ENCODE data around the gene KRTAP23-1. TPM values are rescaled to one million over a fixed set of nuclear protein-coding genes. Genes with fewer than 3 reads are reported as not detected.

The KRTAP23-1 gene
- total RNA-seq, 2 donors from 2014 or later, result not detected

DNA sequence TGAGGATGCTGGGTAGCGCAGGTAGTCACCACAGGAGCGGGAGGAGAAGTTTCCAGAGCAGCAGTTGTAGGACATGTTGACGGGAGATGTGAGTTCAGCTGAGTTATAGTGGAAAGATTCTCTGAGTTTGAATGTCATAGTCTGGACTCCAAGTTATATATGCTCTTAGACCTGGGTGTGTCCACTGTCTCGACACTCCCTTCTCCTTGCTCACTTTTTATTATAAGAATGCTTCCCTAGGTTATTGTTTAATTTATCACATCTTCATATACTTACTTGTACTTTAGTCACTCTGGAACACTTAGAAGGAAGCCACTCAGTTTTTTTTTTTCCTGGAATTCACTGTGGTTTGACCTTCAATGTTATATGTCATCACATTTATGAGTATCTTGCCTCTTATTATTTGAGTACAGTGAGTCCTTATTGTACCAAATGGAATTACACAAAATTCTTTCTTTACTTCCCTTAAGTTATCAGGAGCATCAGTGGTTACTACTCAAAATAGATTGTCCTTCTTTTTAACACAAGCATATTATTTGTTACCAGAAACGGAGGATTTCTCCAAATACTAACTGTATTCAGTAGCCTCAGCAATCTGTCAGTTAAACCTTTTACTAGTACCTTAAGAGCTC is 23.8 kb upstream of the KRTAP23-1 start, which contains the start of gene KRTAP13-2:
TSS of gene KRTAP13-2 (minus strand) at position 133 of the 632 bp plus-strand sequence. CDS start at position 75, 58 bp downstream.
- H3K4me1 ChIP-seq, result no peaks in the 10 kb centered on the region
- ATAC-seq (no peak), DNase-seq (no peak)
- TF ChIP-seq, protein P1, sequence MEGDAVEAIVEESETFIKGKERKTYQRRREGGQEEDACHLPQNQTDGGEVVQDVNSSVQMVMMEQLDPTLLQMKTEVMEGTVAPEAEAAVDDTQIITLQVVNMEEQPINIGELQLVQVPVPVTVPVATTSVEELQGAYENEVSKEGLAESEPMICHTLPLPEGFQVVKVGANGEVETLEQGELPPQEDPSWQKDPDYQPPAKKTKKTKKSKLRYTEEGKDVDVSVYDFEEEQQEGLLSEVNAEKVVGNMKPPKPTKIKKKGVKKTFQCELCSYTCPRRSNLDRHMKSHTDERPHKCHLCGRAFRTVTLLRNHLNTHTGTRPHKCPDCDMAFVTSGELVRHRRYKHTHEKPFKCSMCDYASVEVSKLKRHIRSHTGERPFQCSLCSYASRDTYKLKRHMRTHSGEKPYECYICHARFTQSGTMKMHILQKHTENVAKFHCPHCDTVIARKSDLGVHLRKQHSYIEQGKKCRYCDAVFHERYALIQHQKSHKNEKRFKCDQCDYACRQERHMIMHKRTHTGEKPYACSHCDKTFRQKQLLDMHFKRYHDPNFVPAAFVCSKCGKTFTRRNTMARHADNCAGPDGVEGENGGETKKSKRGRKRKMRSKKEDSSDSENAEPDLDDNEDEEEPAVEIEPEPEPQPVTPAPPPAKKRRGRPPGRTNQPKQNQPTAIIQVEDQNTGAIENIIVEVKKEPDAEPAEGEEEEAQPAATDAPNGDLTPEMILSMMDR (IDR thresholded peaks at IDR 0.05), result no peak
- H3K36me3 ChIP-seq (replicated peaks in 1 of 2; ENCODE audit: insufficient read depth in 1 of 2, low read depth in 2 of 2), result no peaks in the 10 kb centered on the region
- intact Hi-C loops (cut with DNase I), result no loop called here
- H3K9me3 ChIP-seq, result no peaks in the 10 kb centered on the region
- no peak within 1 kb of the TSS for H3K27ac ChIP-seq
- 71 to 82% methylated on average over 5 of the region's 5 CpGs for WGBS, 2 donors
- no peak within 1 kb of the TSS for H3K4me3 ChIP-seq
- H3K27me3 ChIP-seq, result no peaks in the 10 kb centered on the region

DNA sequence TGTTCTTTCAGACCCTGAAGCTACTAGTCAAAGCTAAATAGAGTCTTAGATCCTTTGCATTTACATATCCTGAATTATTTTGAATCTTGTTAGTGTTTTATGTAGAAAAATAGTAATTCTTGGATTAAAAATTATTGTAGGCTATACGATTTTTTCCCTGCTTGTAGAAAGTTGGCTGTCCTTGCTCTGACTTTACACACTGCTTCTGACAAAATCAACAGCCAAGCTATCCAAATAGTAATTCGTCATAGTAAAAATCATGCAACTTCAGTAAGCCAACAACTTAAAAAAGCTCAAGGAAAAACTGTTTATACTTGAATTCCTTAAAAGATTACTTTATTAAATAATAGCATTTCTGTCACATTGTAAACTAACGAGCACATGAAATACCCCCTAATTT is 7.5 kb upstream of the KRTAP23-1 start:
- intact Hi-C loops (cut with DNase I), result no loop called here
- H3K36me3 ChIP-seq (replicated peaks in 1 of 2; ENCODE audit: insufficient read depth in 1 of 2, low read depth in 2 of 2), result no peaks in the 10 kb centered on the region
- ATAC-seq (no peak), DNase-seq (no peak)
- TF ChIP-seq, protein P1 (IDR thresholded peaks at IDR 0.05), result no peak
- TF ChIP-seq POLR2A (IDR thresholded peaks at IDR 0.05), result no peak
- no peak overlapping the region for H3K27ac ChIP-seq
- WGBS, 2 donors, result 30 to 40% methylated on average over 3 of the region's 3 CpGs
- no peak overlapping the region for H3K4me3 ChIP-seq
- H3K27me3 ChIP-seq, result no peaks in the 10 kb centered on the region
- H3K9me3 ChIP-seq, result no peaks in the 10 kb centered on the region
- no peaks in the 10 kb centered on the region for H3K4me1 ChIP-seq

DNA sequence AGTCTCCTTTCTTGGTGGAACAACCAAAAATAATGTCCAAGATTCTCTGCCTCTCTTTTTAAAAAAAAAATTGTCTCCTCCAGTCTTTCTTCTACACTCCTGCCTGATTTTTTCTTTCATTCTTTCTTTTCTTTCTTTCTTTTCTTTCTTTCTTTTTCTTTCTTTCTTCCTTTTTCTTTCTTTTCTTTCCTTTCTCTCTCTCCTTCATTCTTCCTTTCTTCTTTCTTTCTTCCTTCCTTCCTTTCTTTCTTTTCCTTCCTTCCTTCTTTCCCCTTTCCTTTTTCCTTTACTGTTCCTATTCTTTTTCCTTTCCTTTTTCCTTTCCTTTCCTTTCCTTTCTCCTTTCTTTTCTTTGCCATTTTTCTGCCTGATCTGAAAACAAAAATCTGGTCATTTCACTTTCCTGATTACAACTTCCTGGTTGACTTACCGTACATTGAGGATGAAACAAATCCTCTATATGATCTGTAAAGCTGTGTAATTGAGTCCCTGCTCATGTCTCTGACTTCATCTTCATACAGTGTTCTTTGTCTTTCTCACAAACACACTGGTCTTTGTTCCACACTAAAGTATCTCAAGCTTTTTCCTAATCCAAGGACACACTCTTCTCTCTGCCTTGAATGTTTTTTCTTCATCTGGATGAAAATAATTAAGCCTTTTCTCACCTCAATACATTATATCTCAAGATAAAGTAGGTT is 6.1 kb upstream of the KRTAP23-1 start:
- no peaks in the 10 kb centered on the region for H3K36me3 ChIP-seq (replicated peaks in 1 of 2; ENCODE audit: insufficient read depth in 1 of 2, low read depth in 2 of 2)
- DNase-seq (no peak), ATAC-seq (no peak)
- intact Hi-C loops (cut with DNase I), result no loop called here
- H3K27me3 ChIP-seq, result no peaks in the 10 kb centered on the region
- H3K4me1 ChIP-seq, result no peaks in the 10 kb centered on the region
- H3K4me3 ChIP-seq, result no peak overlapping the region
- no peak for TF ChIP-seq POLR2A (IDR thresholded peaks at IDR 0.05)
- TF ChIP-seq, protein P1 (IDR thresholded peaks at IDR 0.05), result no peak
- H3K27ac ChIP-seq, result no peak overlapping the region
- WGBS, 2 donors, result 46 to 51% methylated on average over 1 of the region's 1 CpG
- H3K9me3 ChIP-seq, result no peaks in the 10 kb centered on the region

DNA sequence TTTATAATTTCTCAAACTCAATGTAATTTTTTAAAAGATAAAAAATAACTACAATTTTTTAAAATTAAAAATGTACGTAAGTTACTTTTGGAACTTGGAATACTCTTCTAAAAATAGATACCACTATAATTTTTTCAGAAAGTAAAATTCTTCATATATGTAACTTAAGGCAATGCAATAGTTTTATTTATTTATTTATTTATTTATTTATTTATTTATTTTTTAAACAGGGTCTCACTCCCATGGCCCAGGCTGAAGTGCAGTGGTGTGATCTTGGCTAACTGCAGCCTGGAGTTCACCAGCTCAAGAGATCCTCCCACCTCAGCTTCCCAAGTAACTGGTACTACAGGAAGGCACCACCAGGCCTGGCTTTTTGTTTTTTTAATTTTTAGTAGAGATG is 3.1 kb upstream of the KRTAP23-1 start:
- DNase-seq (no peak), ATAC-seq (no peak)
- H3K9me3 ChIP-seq, result no peaks in the 10 kb centered on the region
- no peaks in the 10 kb centered on the region for H3K27me3 ChIP-seq
- intact Hi-C loops (cut with DNase I), result no loop called here
- no peak overlapping the region for H3K27ac ChIP-seq
- H3K4me1 ChIP-seq, result no peaks in the 10 kb centered on the region
- 95 to 96% methylated on average over 1 of the region's 1 CpG for WGBS, 2 donors
- no peak overlapping the region for H3K4me3 ChIP-seq
- TF ChIP-seq POLR2A (IDR thresholded peaks at IDR 0.05), result no peak
- TF ChIP-seq, protein P1 (IDR thresholded peaks at IDR 0.05), result no peak
- no peaks in the 10 kb centered on the region for H3K36me3 ChIP-seq (replicated peaks in 1 of 2; ENCODE audit: insufficient read depth in 1 of 2, low read depth in 2 of 2)
